A673 (cell line): ENCODE data around the gene UQCRHL.

Experiments used
- CTCF ChIP-seq: fragments of 300-800, 200-600 bp; sonication (generic); conservative IDR thresholded peaks from 2 replicates; pipeline ENCODE4 v1.5.1; 2017; ENCODE audit warnings: low read depth, mild to moderate bottlenecking, antibody characterized with exemption, low read length, moderate library complexity, mixed read lengths
- EZH2 ChIP-seq: fragments of 200-600 bp; sonication (generic); IDR thresholded peaks from 2 replicates; pipeline ENCODE4 v1.6.1; 2017; ENCODE audit warnings: borderline replicate concordance, low read depth, mild to moderate bottlenecking, mixed read lengths, antibody characterized with exemption, low read length; ENCODE audit not compliant: poor library complexity, severe bottlenecking

GRCh38 chr1:15851210-15852035 lies 44.0 kb upstream of the UQCRHL start:
- TF ChIP-seq CTCF (no peak), EZH2 (no peak)
